Epithelial cell of alveolus of lung (primary cell): ENCODE results near the gene C19orf25. TPM values are rescaled to one million over a fixed set of nuclear protein-coding genes. Genes with fewer than 3 reads are reported as not detected.

Source experiments
- total RNA-seq: library from RNA; depleted of rRNA; stranded (reverse); fragments of >200 nt; gene quantifications from 2 replicates; pipeline ENCODE4 v1.2.1, GENCODE V29; 2015

The C19orf25 gene
- total RNA-seq: 36.5 and 39.2 TPM in 2 replicates

DNA sequence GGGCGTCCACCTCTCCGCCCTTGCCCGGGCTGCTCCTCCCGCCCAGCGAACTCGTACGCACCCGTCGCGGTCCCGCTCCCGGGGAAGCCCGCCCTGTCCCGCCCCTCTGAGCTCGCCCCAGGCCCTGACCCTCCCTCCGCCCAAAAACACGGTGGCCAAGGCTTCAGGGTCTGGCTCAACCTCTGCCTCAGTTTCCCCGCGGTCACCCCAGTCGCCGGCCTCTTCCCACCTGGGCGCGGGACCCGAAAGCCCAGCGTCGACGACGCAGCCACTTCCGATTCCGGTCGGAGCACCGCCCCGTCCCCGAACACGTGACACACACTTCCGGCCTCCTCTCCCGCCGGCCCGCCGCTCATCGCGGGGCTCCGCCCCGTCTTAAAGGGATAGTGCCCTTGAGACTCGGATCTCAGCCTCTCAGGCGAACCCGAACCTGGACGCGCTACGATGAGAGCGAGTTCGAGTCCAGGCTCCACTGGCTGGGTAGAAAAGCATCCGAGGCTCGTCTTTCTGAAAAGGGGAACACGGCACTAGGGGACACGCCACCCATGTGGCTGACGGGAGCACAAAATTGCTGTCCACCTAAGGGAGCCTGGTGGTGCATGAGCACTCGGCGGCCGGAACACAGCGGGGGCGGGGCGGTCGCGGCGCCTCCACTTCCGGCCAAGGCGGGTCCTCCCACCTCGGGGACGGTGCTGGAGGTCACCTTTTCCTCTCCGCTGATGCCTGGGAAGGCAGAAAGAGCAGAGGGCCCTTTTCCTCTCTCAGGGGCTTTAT lies at the start of gene C19orf25:
Gene C19orf25 (minus strand): TSS at position 282 of the 774 bp plus-strand sequence. CDS start 312 bp downstream, outside the sequence.

DNA sequence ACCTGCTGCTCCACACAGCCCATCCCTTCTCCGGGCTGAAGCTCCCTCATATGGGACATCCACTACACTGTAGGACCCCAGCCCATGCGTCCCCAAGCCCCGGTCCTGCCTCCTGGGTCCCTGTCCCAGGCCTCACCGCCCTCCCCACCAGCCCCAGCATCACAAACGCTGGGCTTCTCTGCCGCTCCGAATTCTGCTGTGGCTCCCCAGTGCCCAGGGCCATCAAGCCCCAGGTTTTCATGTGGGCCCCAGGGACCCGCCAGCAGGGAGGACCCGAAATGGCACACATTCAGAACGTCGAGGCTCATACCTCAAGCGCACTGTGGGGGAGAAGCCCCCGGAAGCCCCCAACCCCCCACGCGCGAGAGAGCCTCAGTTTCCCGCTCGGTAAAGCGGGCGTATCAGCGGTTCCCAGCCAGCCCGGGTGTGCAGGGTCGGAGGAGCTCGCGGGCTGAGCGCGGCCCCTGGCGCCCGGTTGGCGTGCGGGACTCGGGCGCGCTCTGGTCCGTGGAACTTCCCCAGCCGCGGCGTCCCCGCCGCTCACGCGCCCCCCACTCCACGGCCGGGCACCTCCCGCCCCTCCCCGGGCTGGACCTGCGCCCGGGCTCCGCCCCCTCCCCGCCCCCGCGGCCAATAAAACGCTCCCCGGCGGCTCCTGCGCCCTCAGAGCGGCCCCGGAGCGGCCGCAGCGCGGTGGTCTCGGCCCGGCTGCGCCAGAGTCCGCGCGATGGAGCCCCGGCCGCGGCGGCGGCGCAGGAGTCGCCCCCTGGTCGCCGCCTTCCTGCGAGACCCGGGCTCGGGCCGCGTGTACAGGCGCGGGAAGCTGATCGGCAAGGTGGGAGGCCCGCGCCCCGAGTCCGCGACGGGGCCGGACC lies 44.6 kb upstream of the C19orf25 start, which contains the start of gene PLK5:
Gene PLK5 (plus strand): TSS at position 666 of the 875 bp plus-strand sequence. CDS start 2,920 bp downstream, outside the sequence.

GRCh38 chr19:1512671-1513498 lies 33.9 kb upstream of the C19orf25 start, which contains the start of gene ADAMTSL5:
Gene ADAMTSL5 (minus strand): TSS chr19:1513019. CDS start chr19:1510943, 2,076 bp downstream.

DNA sequence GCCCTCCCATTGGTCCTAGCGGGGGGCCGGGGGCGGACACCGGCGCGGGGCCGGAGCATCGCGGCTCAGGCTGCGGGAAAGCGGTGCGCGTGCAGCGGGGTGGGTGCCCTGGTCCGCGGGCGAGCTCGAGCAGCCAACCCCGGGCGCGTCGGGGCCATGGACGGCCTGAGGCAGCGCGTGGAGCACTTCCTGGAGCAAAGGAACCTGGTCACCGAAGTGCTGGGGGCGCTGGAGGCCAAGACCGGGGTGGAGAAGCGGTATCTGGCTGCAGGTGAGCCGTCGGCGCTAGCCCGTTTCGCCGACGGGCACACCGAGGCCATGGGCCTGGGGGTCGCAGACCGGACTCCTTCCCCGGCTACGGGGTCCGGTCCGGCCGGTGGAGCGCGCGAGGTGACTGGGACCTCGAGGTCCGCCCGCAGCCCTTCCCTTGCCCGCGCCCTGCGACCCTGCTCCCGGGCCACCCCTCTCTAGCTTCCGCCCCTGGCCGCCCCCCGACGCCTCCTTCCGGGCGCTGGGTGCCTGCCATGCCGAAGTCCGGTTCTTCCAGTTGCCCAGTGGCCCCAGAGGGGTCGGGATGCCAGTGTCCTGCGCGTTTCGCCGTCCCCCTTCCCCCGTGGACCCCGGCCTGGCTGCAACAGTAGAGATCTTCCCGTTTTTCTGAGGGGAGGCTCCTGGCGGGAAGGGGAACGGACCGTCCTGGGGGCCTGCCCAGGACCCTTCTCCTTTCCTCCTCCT lies 12.3 kb upstream of the C19orf25 start, which contains the start of gene REEP6:
Gene REEP6 (plus strand): TSS at position 68 of the 735 bp plus-strand sequence. CDS start 89 bp downstream, at position 157.

DNA sequence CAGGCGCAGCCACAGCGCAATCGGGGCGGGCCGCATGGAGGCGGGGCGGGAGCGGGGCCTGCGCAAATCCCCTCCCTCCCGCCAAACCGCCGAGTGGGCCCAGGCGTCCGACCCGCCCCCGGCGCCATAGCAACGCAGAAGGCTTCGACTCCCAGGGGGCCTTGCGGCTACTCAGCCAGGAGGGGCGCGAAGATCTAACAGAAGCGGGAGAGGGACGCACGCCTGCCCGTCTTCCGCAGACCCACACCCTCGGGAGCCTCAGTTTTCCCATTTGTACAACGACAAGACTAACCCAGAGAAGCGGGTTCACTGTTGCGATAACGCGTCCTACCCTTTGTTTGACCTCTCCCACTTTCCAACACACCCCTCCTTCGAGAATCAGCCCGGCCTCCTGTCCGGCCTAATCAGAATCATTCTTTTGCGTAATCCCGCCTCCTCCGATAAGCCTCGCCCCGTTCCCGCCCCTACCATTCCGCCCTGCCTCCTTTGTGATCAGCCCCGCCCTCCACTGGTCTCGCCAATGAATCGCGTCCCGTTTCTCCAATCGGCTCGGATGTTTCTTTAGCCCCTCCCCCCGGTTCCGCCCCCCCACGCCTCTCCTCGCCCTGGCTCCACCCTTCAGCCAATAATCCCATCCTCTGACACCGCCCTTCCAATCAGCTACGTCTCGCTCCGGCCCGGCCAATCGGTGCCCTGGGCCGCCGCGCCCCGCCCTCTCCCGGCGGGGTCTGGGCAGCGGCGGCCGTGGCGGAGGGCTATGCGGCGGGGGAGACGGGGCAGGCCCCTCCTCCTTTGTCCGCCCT lies 11.5 kb upstream of the C19orf25 start, which contains the start of gene PCSK4:
Gene PCSK4 (minus strand): TSS at position 40 of the 803 bp plus-strand sequence. CDS start 4 bp downstream, at position 36.

DNA sequence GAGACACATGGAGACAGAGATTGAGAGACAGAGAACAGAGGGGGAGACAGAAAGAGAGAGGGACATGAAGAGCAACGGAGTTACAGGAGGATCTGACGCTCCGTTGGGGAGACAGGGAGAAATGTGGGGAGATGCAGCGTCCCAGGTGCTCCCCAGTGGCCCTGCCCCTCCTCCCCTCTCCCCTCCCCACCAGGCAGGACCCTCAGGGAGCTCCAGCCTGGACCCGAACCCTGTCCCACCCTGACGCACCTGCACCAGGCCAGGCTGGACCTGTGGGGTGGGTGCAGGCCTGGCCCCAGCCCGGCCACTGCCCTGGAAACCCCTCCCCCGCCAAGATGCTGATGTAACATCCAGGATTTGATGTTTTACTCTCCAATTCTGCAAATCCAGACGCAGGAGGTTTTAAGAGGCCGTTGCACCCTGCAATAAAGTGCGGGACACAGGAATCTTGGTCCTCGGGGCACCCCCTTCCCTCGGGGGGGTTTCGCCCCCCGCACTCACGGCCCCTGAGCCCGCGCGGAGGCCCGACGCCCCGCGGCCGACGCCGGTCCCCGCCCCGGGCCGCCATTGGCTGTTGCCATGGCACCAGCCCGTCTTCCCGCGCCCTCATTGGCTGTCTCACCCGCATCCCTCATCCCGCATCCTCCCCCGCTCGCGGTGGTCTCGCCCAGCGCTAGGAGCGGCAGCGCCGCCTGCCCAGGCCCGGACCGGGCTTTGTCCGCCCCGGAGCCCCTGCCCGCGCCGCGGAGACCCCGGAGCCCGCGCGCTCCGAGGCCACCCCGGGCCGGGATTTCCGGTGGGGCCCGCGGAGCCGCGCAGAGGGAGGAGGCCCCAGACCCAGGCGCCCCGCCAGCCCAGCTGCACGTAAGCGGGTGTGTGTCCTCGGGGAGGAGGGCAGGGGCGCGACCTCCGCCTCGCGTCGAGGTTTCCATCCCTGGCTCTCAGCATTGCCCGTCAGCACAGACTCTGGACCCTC lies 29.3 kb downstream of the C19orf25 start, which contains the start of gene APC2:
Gene APC2 (plus strand): TSS at position 655 of the 976 bp plus-strand sequence. CDS start 2,881 bp downstream, outside the sequence.

GRCh38 chr19:1438035-1438932 lies 40.7 kb downstream of the C19orf25 start, which contains the start of gene RPS15:
Gene RPS15 (plus strand): TSS chr19:1438396. CDS start chr19:1438426, 30 bp downstream.

Other genes starting within 250 kb of the C19orf25 start
- gene CBARP, start 241.2 kb downstream of the C19orf25 start, total RNA-seq: 1.9 and 4.5 TPM in 2 replicates
- gene ATP5F1D, start 237.5 kb downstream of the C19orf25 start, total RNA-seq: 85.8 and 140 TPM in 2 replicates
- 25.0 and 75.9 TPM in 2 replicates for gene MIDN, start 230.6 kb downstream of the C19orf25 start, total RNA-seq
- gene CIRBP, start 209.9 kb downstream of the C19orf25 start, total RNA-seq: 239 and 297 TPM in 2 replicates
- 57.6 and 62.4 TPM in 2 replicates for gene FAM174C, start 203.7 kb downstream of the C19orf25 start, total RNA-seq
- gene EFNA2, start 193.3 kb downstream of the C19orf25 start, total RNA-seq: not detected in 2 replicates
- 129 and 170 TPM in 2 replicates for gene NDUFS7, start 95.3 kb downstream of the C19orf25 start, total RNA-seq
- 62.0 and 67.4 TPM in 2 replicates for gene GAMT, start 77.7 kb downstream of the C19orf25 start, total RNA-seq
- 55.4 and 72.5 TPM in 2 replicates for gene DAZAP1, start 71.6 kb downstream of the C19orf25 start, total RNA-seq
- 2,162 and 4,639 TPM in 2 replicates for gene RPS15, start 40.8 kb downstream of the C19orf25 start, total RNA-seq
- under 0.01 and 0.16 TPM in 2 replicates for gene APC2, start 29.1 kb downstream of the C19orf25 start, total RNA-seq
- gene PCSK4, start 11.1 kb upstream of the C19orf25 start, total RNA-seq: 0.52 and 2.9 TPM in 2 replicates
- 2.7 and 2.8 TPM in 2 replicates for gene REEP6, start 12.0 kb upstream of the C19orf25 start, total RNA-seq
- gene ADAMTSL5, start 33.8 kb upstream of the C19orf25 start, total RNA-seq: 5.0 and 15.2 TPM in 2 replicates
- gene PLK5, start 44.9 kb upstream of the C19orf25 start, total RNA-seq: not detected in 2 replicates
- gene MEX3D, start 89.1 kb upstream of the C19orf25 start, total RNA-seq: 46.8 and 47.5 TPM in 2 replicates
- 108 and 118 TPM in 2 replicates for gene MBD3, start 113.7 kb upstream of the C19orf25 start, total RNA-seq
- gene UQCR11, start 126.2 kb upstream of the C19orf25 start, total RNA-seq: 45.8 and 107 TPM in 2 replicates
- gene TCF3, start 173.4 kb upstream of the C19orf25 start, total RNA-seq: 118 and 363 TPM in 2 replicates